ENCODE data around the gene BCL11A.

GRCh38 chr2:60530660-60531281 is 22.7 kb downstream of the BCL11A start:
- no peak for TF ChIP-seq CTCF (IDR thresholded peaks at IDR 0.05)
- TF ChIP-seq EP300 (IDR thresholded peaks at IDR 0.05): no peak

Measured in upper lobe of left lung (tissue), 4 donors.